ENCODE data around the gene PRKCSH. TPM values are rescaled to one million over a fixed set of nuclear protein-coding genes. Genes with fewer than 3 reads are reported as not detected.

Gene PRKCSH
- total RNA-seq, 1 experiment from 2014 or later: 431 TPM

DNA sequence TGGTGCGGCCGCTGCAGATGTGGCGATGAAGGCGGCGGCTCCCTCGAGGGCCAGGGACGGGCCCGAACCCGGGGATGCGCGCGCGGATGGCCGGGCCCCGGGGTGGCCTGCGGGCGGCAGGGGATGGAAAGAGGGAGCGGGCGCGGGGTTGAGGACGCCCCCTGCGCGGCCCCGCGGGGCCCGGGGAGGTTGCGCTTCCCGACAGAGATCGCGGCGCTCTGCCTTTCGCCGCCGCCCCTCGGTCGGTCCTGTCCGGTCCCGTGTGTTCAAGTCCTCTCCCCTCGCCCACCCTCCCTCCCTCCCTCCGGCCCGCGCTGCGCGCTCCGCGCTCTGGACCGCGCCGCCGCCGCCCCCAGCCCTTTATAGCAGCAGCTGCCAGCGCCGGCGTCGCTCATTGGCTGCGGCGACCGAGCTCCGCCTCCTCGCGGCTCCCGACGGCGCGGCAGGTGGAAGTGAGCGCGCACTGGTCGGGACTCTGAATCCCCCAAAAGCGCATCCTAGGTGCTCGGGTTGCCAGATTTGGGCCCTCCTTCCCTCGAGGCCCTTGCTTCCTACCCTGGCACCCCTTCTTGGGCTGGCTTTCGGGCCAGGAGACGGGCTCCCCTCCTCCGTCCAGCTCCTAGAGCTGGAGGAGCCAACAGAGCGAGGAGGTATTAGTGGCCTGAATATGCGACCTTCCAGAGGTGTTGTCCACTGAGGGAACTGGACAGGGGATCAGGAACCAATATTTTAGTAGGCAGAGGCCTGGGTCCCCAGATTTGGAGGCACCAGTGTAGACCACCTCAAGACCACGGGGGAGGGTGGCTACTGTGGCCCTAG, 45.5 kb downstream of the PRKCSH start, which contains the start of gene ELAVL3:
Gene ELAVL3 (minus strand): TSS at position 332 of the 819 bp plus-strand sequence. CDS start 438 bp downstream, outside the sequence.
- no peaks in the 10 kb centered on the region for H3K79me2 ChIP-seq (ENCODE audit: insufficient read depth, low read length)
- no peaks in the 10 kb centered on the region for H3K9me3 ChIP-seq (ENCODE audit: control insufficient read depth, low read depth, low read length)
- no peak within 1 kb of the TSS for H2BK5ac ChIP-seq (ENCODE audit: insufficient read length, low read length)
- H3K27ac ChIP-seq (ENCODE audit: insufficient read length, low read depth, low read length): no peak within 1 kb of the TSS
- WGBS (ENCODE audit: extremely low coverage, insufficient read length, low lambda C conversion rate): no CpG with 5 or more reads among the region's 77 CpGs
- Mint-ChIP-seq H3K4me1 (peaks cover 4 to 18% of the 10 kb centered on the region in 2 experiments; a peak in 3 of 4 replicates), H3K9me3 (peaks cover 0 to 4% of the 10 kb centered on the region in 2 experiments; a peak in 3 of 5 replicates), H3K27ac (no peak within 1 kb of the TSS; a peak in 1 of 7 replicates), H3K4me3 (peak within 1 kb of the TSS; percentile 38 to 77; a peak in 4 of 5 replicates), H3K27me3 (ENCODE audit: low read depth) (peaks cover 42% of the 10 kb centered on the region), H3K36me3 (ENCODE audit: insufficient read depth in 1 of 3, low read depth in 3 of 3) (no peaks in the 10 kb centered on the region; a peak in 1 of 7 replicates)
- no peak within 1 kb of the TSS for H2AK5ac ChIP-seq (ENCODE audit: insufficient read length, low read length)
- no peak within 1 kb of the TSS for H2BK12ac ChIP-seq (ENCODE audit: insufficient read length, low read depth, low read length)
- H2AFZ ChIP-seq (ENCODE audit: low read length): no peak within 1 kb of the TSS
- TF ChIP-seq, protein P1, sequence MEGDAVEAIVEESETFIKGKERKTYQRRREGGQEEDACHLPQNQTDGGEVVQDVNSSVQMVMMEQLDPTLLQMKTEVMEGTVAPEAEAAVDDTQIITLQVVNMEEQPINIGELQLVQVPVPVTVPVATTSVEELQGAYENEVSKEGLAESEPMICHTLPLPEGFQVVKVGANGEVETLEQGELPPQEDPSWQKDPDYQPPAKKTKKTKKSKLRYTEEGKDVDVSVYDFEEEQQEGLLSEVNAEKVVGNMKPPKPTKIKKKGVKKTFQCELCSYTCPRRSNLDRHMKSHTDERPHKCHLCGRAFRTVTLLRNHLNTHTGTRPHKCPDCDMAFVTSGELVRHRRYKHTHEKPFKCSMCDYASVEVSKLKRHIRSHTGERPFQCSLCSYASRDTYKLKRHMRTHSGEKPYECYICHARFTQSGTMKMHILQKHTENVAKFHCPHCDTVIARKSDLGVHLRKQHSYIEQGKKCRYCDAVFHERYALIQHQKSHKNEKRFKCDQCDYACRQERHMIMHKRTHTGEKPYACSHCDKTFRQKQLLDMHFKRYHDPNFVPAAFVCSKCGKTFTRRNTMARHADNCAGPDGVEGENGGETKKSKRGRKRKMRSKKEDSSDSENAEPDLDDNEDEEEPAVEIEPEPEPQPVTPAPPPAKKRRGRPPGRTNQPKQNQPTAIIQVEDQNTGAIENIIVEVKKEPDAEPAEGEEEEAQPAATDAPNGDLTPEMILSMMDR (conservative IDR thresholded peaks at IDR 0.05): no peak
- no peak within 1 kb of the TSS for H2BK120ac ChIP-seq (ENCODE audit: low read depth, low read length, poor library complexity, severe bottlenecking)
- no peaks in the 10 kb centered on the region for H3K4me1 ChIP-seq (ENCODE audit: insufficient read depth, low read length)
- H3K23me2 ChIP-seq (ENCODE audit: insufficient read length, low read depth, low read length, poor library complexity, severe bottlenecking): peaks cover 7% of the 10 kb centered on the region
- H3K79me1 ChIP-seq (ENCODE audit: insufficient read depth, low read depth, low read length, poor library complexity, severe bottlenecking): no peaks in the 10 kb centered on the region
- peaks cover 12% of the 10 kb centered on the region; the same call in 1 of the 2 replicates for H3K27me3 ChIP-seq (ENCODE audit: insufficient read depth, low read length)
- no peak within 1 kb of the TSS for H3K56ac ChIP-seq (ENCODE audit: insufficient read length, low read depth, low read length)
- DNase-seq: peak; percentile 67
- H2BK15ac ChIP-seq (ENCODE audit: low read depth, low read length): no peak within 1 kb of the TSS
- H3K23ac ChIP-seq (ENCODE audit: insufficient read length, low read depth, low read length): no peak within 1 kb of the TSS
- H3K4me2 ChIP-seq (ENCODE audit: insufficient read depth, insufficient read length, low read length): peak within 1 kb of the TSS; percentile 28
- no peak within 1 kb of the TSS for H4K5ac ChIP-seq (ENCODE audit: insufficient read length, low read depth, low read length)
- no peak within 1 kb of the TSS for H4K8ac ChIP-seq (replicated peaks; ENCODE audit: insufficient read length, low read depth, low read length)
- H3K14ac ChIP-seq (ENCODE audit: insufficient read depth, low read length): no peak within 1 kb of the TSS
- H2BK20ac ChIP-seq (ENCODE audit: low read depth, low read length, poor library complexity, severe bottlenecking): no peak within 1 kb of the TSS
- no peak within 1 kb of the TSS for H3K18ac ChIP-seq (ENCODE audit: insufficient read length, low read depth, low read length)
- H3T11ph ChIP-seq (ENCODE audit: low read length): no peak within 1 kb of the TSS
- no peak within 1 kb of the TSS for H3K4ac ChIP-seq (ENCODE audit: low read depth, low read length)
- no peak within 1 kb of the TSS for H3K9ac ChIP-seq (ENCODE audit: extremely low read depth, insufficient read length, low read length)
- H4K20me1 ChIP-seq (ENCODE audit: control insufficient read depth, insufficient read depth, insufficient read length): no peaks in the 10 kb centered on the region
- no peak within 1 kb of the TSS for H4K91ac ChIP-seq (ENCODE audit: insufficient read length, low read depth, low read length)

Data from H9 (cell line).